BLaER1 treated with 17β-estradiol and CSF1 and Interleukin-3, amounts not matched to agents 10 nM and 100 nM (cell line): ENCODE results near the gene PPM1J.
A peak's percentile ranks its signal among the peaks of the same experiment; 100 is the strongest.

ENCODE experiments used
- H3K27ac ChIP-seq, 11 experiments: shearing (Covaris generic); formaldehyde crosslinking; 2 replicates each; pipeline ENCODE4 v1.8.1; 2022
- H3K27me3 ChIP-seq, 11 experiments: shearing (Covaris generic); formaldehyde crosslinking; 2 replicates each; pipeline ENCODE4 v1.8.1; 2022
- H3K36me3 ChIP-seq, 11 experiments: shearing (Covaris generic); formaldehyde crosslinking; 2 replicates each; pipeline ENCODE4 v1.8.1; 2022
- H3K4me1 ChIP-seq, 10 experiments: shearing (Covaris generic); formaldehyde crosslinking; 2 replicates each; pipeline ENCODE4 v1.8.1; 2022
- H3K4me2 ChIP-seq, 11 experiments: shearing (Covaris generic); formaldehyde crosslinking; 2 replicates each; pipeline ENCODE4 v1.8.1; 2022
- H3K4me3 ChIP-seq, 10 experiments: shearing (Covaris generic); formaldehyde crosslinking; 2 replicates each; pipeline ENCODE4 v1.8.1; 2022
- H3K9ac ChIP-seq, 11 experiments: shearing (Covaris generic); formaldehyde crosslinking; 2 replicates each; pipeline ENCODE4 v1.8.1; 2022
- H3K9me3 ChIP-seq, 11 experiments: shearing (Covaris generic); formaldehyde crosslinking; replicated peaks in 1 of 11; 2 replicates each; pipeline ENCODE4 v1.8.1; 2022
- H4K20me1 ChIP-seq, 11 experiments: shearing (Covaris generic); formaldehyde crosslinking; 2 replicates each; pipeline ENCODE4 v1.8.1; 2022
- Cebpa-rat ChIP-seq, 11 experiments: shearing (Covaris generic); IDR thresholded peaks; 2 replicates each; pipeline ENCODE4 v1.8.1; 2022

PPM1J gene

DNA sequence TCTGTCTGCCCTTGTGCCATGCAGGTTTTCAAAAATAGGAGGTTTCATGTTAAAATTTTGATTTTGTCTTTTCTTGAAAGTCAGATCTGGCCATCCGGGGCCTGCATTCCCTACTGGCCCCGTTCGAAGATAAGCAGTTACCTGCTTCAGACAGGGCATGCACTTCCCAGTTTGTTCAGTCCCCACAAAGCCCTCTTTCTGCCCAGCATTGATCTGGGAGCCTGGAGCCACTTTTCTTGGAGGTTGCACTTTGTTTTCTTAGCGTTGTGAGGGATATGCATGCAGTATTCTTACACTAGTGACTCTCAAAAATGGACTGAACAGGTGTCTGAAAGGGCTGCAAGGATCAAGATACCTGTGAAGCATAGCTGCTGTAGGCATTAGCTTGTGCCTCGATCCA, 29.2 kb downstream of the PPM1J start:
- Histone ChIP-seq H4K20me1 (peaks cover 0 to 30% (median 12%) of the 10 kb centered on the region in 11 experiments; a peak in 11 of 22 replicates), H3K4me3 (no peak overlapping the region), H3K9me3 (0 out of 22 replicates have a peak, but pooled peaks cover 0 to 3% (median 0%) of the 10 kb centered on the region in 11 experiments), H3K9ac (no peak overlapping the region), H3K36me3 (peaks cover 9 to 54% (median 31%) of the 10 kb centered on the region in 11 experiments; a peak in 21 of 22 replicates), H3K27ac (no peak overlapping the region), H3K4me2 (peak overlapping the region in 8 of 11 experiments; percentile 4 to 26 (median 20); a peak in 6 of 22 replicates), H3K4me1 (peaks cover 0 to 12% (median 9%) of the 10 kb centered on the region in 10 experiments; a peak in 13 of 20 replicates), H3K27me3 (no peaks in the 10 kb centered on the region)
- TF ChIP-seq Cebpa-rat (IDR thresholded peaks at IDR 0.05) = no peak

DNA sequence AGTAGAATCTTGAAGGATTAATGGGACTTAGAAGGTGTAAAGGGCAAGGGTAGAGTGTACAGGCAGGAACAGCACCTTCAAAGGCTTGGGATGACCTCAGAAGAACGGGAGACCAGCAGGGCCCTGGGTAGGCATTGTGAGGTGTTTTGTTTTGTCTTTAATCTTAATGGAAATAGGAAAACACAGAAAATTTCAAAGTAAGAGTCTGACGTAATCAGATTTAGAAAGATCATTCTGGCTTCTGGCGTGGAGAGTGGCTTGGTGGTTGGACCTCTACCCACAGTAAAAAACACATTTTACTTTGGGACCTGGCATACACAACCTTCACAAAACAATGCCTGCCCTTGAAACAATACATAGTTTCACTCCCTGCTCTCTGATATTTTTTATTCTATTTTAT, 36.5 kb downstream of the PPM1J start:
- no peak overlapping the region for H3K4me2 ChIP-seq
- H3K4me1 ChIP-seq = peaks cover 17 to 32% (median 25%) of the 10 kb centered on the region in 10 experiments
- H3K9ac ChIP-seq = no peak overlapping the region
- no peak for TF ChIP-seq Cebpa-rat (IDR thresholded peaks at IDR 0.05)
- H3K4me3 ChIP-seq = no peak overlapping the region
- H3K27me3 ChIP-seq = no peaks in the 10 kb centered on the region
- H3K9me3 ChIP-seq = 0 out of 22 replicates have a peak, but pooled peaks cover 0 to 5% (median 0%) of the 10 kb centered on the region in 11 experiments
- no peak overlapping the region for H3K27ac ChIP-seq
- H3K36me3 ChIP-seq = peaks cover 0 to 16% (median 4%) of the 10 kb centered on the region in 11 experiments; a peak in 11 of 22 replicates
- H4K20me1 ChIP-seq = peaks cover 0 to 8% (median 4%) of the 10 kb centered on the region in 11 experiments; a peak in 7 of 22 replicates

DNA sequence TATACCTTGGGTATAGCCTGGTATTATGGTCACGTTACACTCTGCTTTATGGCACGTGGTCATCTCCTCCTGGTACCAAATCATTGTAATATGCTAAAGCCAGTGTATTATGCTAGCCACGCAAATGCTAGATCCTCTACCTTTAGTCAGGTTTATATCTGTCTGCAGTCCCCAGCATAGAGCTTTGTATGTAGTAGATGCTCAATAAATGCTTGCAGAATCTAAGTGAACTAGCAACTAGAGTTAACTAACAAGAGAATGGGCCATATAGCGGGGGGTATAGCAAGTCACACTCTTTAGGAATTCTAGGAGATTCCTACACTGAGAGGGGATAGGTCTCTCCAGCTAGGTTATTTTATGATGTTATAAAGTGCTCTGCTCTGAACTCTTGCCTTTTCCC, 37.6 kb downstream of the PPM1J start:
- no peaks in the 10 kb centered on the region for H3K27me3 ChIP-seq
- H3K9ac ChIP-seq = no peak overlapping the region
- no peak for TF ChIP-seq Cebpa-rat (IDR thresholded peaks at IDR 0.05)
- H3K4me3 ChIP-seq = no peak overlapping the region
- H3K4me1 ChIP-seq = peaks cover 28 to 42% (median 35%) of the 10 kb centered on the region in 10 experiments
- 0 out of 22 replicates have a peak, but pooled peaks cover 0 to 5% (median 0%) of the 10 kb centered on the region in 11 experiments for H3K9me3 ChIP-seq
- peaks cover 0 to 18% (median 7%) of the 10 kb centered on the region in 11 experiments; a peak in 8 of 22 replicates for H4K20me1 ChIP-seq
- no peak overlapping the region for H3K27ac ChIP-seq
- peaks cover 0 to 16% (median 5%) of the 10 kb centered on the region in 11 experiments; a peak in 14 of 22 replicates for H3K36me3 ChIP-seq
- H3K4me2 ChIP-seq = peak overlapping the region in 5 of 11 experiments; percentile 30 to 97 (median 92); a peak in 5 of 22 replicates

DNA sequence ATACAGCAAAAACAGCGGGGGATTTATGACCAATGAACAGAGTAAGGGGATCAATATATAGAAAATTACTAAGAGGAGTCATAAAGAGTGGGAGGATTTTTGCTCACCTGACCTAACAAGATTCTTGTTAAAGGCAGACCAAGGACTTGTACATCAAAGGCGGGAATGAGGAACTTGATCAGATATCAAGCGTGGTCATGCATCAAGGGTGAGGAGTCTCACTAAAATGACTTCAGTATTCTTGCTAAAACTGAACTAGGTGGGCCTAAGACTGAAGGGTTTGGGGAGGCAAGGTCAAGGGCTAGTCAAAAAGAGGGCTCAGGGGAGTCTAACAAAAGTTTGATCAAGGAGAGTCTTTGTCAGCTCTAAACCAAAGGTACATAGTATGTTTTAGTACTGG, 38.6 kb downstream of the PPM1J start:
- Histone ChIP-seq H3K4me1 (peaks cover 32 to 44% (median 37%) of the 10 kb centered on the region in 10 experiments), H3K4me2 (peak overlapping the region; percentile 75 to 97 (median 92)), H3K4me3 (peak overlapping the region in 1 of 10 experiments; percentile 87; a peak in 1 of 20 replicates), H3K27me3 (no peaks in the 10 kb centered on the region), H3K27ac (no peak overlapping the region), H3K36me3 (peaks cover 8 to 26% (median 14%) of the 10 kb centered on the region in 11 experiments; a peak in 21 of 22 replicates), H3K9ac (no peak overlapping the region), H3K9me3 (0 out of 22 replicates have a peak, but pooled peaks cover 0 to 5% (median 0%) of the 10 kb centered on the region in 11 experiments), H4K20me1 (peaks cover 0 to 27% (median 8%) of the 10 kb centered on the region in 11 experiments; a peak in 8 of 22 replicates)
- TF ChIP-seq Cebpa-rat (IDR thresholded peaks at IDR 0.05) = no peak

DNA sequence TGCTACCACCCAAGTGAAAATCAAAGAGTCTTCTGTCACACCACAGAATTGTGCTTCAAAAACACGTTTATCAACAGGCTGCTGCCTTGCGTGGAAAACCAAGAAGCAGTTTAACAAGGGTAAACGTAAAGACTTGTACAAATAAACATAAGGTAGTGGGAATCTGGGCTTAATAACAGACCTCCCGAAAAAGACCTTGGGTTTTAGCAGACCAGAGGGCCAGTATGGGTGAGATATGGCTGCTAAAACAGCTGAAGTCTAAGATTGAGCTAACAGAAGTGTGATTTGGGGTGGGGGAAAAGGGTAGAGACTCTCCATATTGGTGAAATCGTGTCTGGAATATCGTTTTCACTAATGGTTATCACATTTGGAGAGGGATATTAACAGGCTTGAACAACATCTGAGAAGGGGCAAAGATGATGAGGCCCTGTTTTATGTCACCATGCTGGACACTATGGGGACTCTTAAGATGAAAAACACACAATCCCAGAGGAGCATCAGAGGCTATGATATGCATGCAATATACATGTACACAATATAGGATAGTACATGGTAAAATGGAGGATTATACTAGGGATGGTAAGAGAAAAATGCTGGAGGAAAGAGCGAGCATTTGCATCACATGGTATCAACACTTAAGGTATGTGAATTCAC, 39.3 kb downstream of the PPM1J start:
- Histone ChIP-seq H3K4me3 (peak overlapping the region; percentile 85 to 98 (median 89)), H3K9ac (peak overlapping the region; percentile 94 to 98 (median 95)), H3K27ac (peak overlapping the region; percentile 85 to 97 (median 95); a peak in 20 of 22 replicates), H3K4me2 (peak overlapping the region; percentile 75 to 97 (median 92)), H3K27me3 (no peaks in the 10 kb centered on the region), H3K4me1 (peaks cover 32 to 44% (median 37%) of the 10 kb centered on the region in 10 experiments), H4K20me1 (peaks cover 0 to 32% (median 13%) of the 10 kb centered on the region in 11 experiments; a peak in 8 of 22 replicates), H3K9me3 (0 out of 22 replicates have a peak, but pooled peaks cover 0 to 3% (median 0%) of the 10 kb centered on the region in 11 experiments), H3K36me3 (peaks cover 15 to 33% (median 21%) of the 10 kb centered on the region in 11 experiments; a peak in 21 of 22 replicates)
- no peak for TF ChIP-seq Cebpa-rat (IDR thresholded peaks at IDR 0.05)

DNA sequence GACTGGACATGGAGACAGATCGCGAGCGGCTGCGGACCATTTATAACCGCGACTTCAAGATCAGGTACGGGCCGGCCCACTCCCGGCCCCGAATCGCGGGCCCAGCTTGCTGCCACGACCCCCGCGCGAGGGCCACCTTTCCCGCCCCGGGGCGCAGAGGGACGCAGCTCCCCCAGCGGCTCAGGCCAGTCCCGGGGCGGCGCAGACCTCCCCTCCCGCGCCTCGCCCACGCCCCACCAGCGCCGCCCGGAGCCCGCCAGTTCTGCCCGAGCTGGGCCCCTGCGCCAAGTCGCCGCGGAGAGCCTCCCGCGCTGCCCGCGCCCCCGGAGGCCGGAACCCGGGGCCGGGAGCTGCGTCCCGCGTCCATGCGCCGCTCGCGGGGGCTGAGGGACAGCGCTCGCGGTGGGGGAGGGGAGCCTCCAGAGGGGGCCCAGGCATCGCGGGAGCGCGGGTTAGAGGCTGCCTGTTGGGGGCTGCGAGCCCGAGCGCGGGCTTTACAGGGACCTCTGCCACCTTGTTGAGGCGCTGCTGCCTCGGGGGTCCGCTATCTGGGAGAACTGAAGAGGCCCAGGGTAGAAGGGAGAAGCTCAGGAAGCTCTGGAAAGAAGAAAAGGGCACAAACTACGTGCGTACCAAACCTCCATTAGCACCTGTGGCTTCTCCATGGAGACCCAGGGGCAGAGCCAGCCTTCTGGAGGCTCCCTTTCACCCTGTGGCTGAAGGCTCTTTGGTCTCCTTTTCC, 40.0 kb downstream of the PPM1J start:
- TF ChIP-seq Cebpa-rat (IDR thresholded peaks at IDR 0.05) = no peak
- peak overlapping the region; percentile 85 to 97 (median 95) for H3K27ac ChIP-seq

DNA sequence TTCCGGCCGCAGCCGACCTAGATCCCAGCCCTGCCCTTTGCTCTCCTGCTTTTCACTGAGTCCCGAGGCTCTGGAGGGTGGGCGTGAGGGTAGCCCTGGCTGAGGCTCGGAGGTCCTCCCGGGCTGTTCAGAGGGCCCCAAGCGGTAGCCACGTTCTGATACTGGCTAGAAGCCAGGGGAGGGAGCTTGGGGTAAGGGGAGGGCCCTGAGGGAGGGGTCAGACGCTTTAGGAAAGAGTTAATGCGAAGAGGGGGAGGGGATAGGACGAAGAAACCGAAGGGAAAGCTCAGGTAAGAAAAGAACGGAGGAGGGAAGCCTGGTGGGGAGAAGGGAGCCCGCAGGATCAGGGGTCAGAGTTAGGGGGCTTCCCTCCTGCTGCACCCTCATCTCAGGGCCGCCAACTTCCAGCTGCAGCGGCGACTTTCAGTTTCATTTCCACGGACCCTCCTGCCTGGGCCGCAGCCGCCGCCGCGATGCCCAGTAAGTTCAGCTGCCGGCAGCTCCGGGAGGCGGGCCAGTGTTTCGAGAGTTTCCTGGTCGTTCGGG, 40.6 kb downstream of the PPM1J start, which contains the start of gene MOV10:
Gene MOV10, plus strand, starts transcription at position 220 of the 546 bp plus-strand sequence. Its CDS starts 254 bp downstream, at position 474.
- Histone ChIP-seq H3K9ac (peak within 1 kb of the TSS; percentile 94 to 98 (median 95)), H3K4me2 (peak within 1 kb of the TSS; percentile 75 to 97 (median 92)), H3K9me3 (no peaks in the 10 kb centered on the region), H3K27me3 (no peaks in the 10 kb centered on the region), H4K20me1 (peaks cover 0 to 45% (median 13%) of the 10 kb centered on the region in 11 experiments; a peak in 8 of 22 replicates), H3K4me1 (peaks cover 32 to 44% (median 37%) of the 10 kb centered on the region in 10 experiments), H3K27ac (peak within 1 kb of the TSS; percentile 85 to 97 (median 95)), H3K36me3 (peaks cover 28 to 46% (median 34%) of the 10 kb centered on the region in 11 experiments), H3K4me3 (peak within 1 kb of the TSS; percentile 85 to 98 (median 89))
- no peak for TF ChIP-seq Cebpa-rat (IDR thresholded peaks at IDR 0.05)

More for the DNA sequence above, 40.0 kb downstream of the PPM1J start:
- H4K20me1 ChIP-seq = peaks cover 0 to 39% (median 13%) of the 10 kb centered on the region in 11 experiments; a peak in 8 of 22 replicates
- H3K9ac ChIP-seq = peak overlapping the region; percentile 94 to 98 (median 95)
- peak overlapping the region; percentile 85 to 98 (median 89) for H3K4me3 ChIP-seq
- no peaks in the 10 kb centered on the region for H3K9me3 ChIP-seq
- H3K4me1 ChIP-seq = peaks cover 32 to 44% (median 37%) of the 10 kb centered on the region in 10 experiments
- H3K4me2 ChIP-seq = peak overlapping the region; percentile 75 to 97 (median 92)
- H3K36me3 ChIP-seq = peaks cover 22 to 40% (median 28%) of the 10 kb centered on the region in 11 experiments; a peak in 21 of 22 replicates
- no peaks in the 10 kb centered on the region for H3K27me3 ChIP-seq
